Activated T-cell treated with anti-CD3 and anti-CD28 coated beads, Interleukin-2, amount 50 U/mL, for 48 hours (primary cell): ENCODE results near the gene DYNC1I1.
"Not testable (repeated sequence)": the region's sequence is repeated elsewhere in the genome, so short reads cannot be mapped to it uniquely, and the experiment has no call there.

Experiments used
- DNase-seq, 2 experiments: peaks; one replicate each; pipeline ENCODE4 v3.0.0-alpha.2; 2020

DYNC1I1 gene

DNA sequence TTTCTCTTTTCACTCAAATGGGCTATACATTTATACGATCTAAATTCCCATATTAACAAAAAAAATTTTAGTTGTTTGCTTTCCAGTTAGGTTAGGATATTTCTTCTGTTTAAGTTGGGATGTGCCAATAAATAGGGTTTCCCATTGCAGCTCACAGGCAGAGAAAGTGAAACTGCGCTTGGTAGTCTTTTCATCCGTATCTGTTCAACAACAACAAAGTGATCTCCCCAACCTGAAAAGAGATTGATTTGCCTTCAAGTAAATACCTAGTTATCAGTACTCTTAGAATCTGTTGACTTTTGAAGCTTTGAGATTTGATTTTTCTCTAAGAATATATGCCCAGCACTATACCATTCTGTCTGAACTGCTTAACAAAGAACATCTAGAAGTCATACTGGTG is 143.4 kb downstream of the DYNC1I1 start:
- no peak for DNase-seq

- peak; percentile 83 for DNase-seq
Observed at GRCh38 chr7:95916573-95917297, 144.4 kb downstream of the DYNC1I1 start.

- DNase-seq: no peak
Observed at GRCh38 chr7:95917634-95918033, 145.3 kb downstream of the DYNC1I1 start.

DNA sequence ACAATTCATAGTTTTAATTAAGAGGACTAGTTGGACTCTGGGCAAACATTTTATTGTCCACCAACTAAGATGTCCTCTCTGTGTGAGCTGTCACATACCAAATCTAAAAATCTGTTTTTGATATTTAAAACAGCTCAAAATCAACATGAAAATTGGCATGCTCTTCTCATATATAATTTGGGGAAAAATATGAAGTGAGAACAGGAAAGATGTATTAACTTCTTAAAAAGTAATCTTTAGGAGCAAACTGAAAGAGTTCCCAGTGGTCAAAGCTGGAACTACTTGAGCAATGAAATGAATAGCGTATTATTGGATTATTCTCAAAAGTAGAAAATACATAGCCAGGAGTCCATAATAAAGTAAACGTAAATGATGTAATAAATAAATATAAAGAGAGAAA is 147.2 kb downstream of the DYNC1I1 start:
- no peak for DNase-seq

- DNase-seq: no peak
Observed at GRCh38 chr7:95921543-95921942, 149.2 kb downstream of the DYNC1I1 start.

GRCh38 chr7:95922191-95922590 is 149.8 kb downstream of the DYNC1I1 start:
- DNase-seq: no peak

DNA sequence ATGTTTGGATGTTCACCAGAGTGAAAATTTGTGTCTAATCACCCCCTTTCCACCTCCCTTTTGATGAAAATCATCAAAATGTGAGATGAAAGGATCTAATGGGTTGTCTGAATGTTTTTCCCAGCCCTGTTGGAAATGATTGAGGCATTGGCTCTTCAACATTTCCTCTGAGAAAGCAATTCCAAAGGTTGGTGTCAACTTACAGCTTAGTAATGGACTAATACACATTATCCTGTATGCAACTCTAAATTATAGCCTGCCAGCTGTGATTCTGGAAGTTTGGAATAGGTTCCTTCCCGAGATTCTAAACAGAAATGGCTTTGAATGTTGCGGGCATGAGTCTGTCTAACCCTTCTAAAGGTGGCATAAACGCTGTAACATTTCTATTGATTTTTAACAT is 152.9 kb downstream of the DYNC1I1 start:
- DNase-seq: no peak

- DNase-seq: no peak
Observed at GRCh38 chr7:95925971-95926370, 153.6 kb downstream of the DYNC1I1 start.

DNA sequence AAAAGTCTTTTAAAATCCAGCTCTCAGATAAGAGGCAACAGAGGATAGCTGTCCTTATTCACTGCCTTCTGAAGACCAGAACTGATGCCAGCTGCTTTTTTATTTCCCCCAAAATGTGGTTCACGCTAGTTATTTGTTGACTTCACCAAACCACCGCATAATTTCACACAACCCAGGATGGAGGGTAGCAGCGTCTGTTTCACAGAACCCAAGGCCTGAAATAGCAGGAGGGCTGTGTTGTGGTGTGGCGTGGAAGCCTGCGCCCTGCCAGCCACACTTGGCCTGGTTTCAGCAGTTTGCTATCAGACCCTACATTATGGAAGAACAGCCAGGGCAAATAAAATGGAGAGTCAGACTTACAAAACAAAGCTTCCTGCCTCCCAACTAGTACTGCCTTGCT is 155.4 kb downstream of the DYNC1I1 start:
- no peak for DNase-seq

DNA sequence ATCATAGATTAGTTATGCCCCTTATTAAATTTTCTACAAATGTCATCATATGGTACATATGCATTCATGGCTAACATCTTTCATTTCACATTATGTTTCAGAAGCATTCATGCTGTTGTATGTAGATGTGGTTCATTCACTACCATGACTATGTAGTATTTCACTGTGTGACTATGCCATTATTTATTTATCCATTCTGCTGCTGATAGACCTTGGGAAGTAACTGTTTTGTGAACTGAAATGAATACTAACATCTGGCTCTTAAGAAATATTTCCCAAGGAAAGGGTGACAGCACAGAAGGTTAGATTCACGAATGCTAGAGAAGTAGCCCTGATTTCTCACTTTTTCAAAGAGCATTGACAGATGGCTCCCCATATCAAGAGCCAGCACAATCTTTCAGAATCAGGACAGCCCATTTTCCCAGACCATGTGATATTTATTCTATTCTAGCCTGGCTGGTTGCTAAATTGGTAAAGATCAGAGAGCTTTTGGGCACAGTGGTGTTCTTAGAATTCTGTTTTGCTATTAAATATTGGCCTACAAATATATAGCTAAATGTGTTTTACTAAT is 157.4 kb downstream of the DYNC1I1 start:
- no peak for DNase-seq

DNA sequence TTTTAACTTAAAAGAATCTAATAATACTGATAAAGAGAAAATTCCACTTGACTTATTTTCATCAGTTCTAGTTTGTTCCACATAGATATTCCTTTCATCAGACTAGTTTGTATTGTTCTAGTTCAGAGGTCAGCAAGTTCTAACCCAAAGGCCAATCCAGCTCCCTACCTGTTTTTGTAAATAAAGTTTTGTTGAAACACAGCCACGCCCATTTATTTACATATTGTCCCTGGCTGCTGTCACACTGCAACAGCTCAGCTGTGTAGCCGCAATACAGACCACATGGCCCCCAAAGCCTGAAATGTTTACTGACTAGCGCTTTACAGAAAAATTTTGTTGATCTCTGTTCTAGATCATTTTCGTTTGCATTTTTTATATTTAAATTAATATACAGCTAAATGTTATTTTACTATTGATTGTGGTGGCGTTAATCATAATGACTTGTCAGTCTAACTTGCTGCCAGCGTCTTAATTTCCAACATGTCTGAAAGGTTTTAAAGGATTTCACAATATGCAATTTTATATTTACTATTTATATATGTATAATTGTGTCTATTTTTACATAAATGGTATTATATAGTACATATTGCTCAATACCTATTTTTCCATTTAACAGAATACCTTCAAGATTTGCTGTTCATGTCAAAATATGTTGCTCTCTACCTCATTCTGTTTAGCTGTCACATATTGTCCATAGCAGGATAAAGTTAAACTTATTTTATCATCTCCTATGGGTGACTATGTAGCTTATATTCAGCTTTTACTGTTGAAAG is 159.3 kb downstream of the DYNC1I1 start:
- no peak for DNase-seq

DNA sequence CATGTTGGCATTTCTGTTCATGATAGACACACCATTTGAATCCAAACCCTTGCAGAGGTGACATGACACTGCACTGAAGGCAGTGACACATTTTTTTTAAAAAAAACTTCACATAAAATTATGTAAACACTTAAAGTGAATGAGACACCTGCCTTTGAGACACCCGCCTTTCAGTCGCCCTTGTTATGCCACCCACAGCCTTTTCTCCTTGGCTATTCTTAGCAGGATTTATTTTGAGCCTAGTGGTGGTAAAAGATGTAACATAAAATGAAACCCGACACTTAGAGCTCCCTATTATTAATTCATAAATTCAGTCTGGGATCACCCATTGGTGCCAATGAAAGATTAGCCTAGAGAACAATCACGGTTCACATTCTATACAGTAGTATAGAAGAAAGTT is 161.3 kb downstream of the DYNC1I1 start:
- no peak for DNase-seq

- DNase-seq: not testable (repeated sequence)
Observed at GRCh38 chr7:95944867-95945266, 172.5 kb downstream of the DYNC1I1 start.

DNA sequence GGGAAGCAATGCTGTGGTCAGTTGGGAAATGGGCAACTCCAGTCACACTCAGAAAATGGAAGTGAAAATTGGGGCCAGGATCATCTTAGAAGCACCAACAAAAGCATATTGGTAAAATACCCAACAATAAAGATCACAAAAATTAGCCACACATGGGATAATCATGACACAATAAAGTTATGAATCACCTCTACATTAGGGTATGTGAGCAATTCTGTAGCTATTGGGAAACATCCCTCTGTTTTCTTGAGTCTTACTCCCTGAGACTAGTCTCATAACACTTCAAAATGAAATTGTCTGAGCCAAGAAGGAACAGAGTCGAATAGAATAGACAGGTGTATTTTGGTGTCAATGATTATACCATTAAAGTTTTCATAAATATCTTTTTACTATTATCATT is 178.3 kb downstream of the DYNC1I1 start:
- no peak for DNase-seq

DNA sequence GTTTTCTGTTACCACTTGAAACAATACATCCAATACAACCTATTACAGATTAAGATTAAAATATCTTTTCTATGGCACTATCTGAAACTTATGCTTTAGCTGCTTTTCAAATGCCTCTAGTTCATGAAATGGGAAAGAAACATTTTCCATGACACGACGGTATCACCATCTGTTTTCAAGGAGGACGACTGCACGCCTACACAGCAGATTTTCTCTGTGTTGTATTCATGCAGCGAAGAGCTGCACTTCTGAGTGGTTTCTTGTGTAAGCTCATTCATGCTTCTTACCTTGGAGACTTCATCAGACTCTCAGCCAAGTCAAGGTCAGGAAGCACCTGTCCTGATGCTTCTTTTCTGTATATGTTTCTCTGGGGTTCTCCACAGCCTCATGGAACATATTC is 179.2 kb downstream of the DYNC1I1 start:
- no peak for DNase-seq

DNA sequence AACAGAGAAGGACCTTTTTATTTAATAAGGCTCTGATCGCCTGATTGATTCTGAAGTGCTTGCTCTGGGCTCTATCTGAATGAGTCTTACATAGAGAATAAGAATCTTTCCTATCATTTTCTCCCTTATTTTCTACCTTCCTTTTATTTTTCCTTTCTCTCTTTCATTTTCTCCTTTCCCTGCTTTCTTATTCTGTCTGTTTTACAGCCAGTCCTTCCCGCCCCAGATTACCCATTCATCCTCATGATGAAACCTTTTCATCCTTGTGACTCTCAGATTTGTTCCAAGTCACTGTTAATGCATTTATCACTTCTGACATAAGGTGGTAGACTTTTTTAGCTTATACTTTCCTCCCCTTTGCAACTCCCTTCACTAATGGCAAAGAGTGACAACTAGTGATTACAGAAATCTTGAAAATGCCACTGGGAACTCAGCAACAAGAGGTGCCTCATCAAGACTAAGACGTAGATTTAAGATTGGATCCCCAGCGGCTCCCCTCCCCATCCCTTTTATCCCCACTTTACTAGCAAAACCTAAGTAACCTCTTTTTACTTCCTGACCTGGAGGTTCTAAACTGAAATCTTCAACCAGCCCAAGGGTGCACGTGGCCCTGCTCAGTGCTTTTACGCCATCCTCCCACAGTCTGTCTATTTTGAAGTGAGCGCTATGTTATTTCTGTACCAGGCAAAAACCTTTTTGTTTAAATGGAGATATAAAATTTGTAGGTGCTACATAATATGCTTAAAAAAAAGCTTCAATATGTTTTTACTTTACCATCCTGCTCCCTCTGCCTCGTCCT is 179.8 kb downstream of the DYNC1I1 start:
- DNase-seq: no peak

- no peak for DNase-seq
Observed at GRCh38 chr7:95952851-95953250, 180.5 kb downstream of the DYNC1I1 start.

DNA sequence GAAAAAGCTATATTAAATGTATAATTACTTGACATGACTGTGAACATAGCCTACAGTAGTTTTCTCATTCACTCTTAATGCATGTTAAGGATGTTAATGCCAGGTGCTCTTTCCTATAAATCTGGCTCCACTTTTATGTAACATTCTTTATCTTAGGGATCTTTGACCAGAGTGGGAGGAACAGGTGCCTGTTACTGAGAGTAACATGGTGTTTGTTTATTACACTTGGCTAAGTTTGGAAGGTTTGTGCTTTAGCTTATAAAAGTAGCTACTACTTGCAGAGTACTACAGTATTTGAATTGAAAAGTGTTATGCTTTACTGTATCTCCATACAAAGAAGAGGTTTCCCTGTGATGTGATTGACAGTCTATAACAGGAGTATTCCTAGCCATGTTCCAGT is 183.4 kb downstream of the DYNC1I1 start:
- no peak for DNase-seq

- no peak for DNase-seq
Observed at GRCh38 chr7:95957510-95957909, 185.2 kb downstream of the DYNC1I1 start.

- no peak for DNase-seq
Observed at GRCh38 chr7:95960706-95961244, 188.4 kb downstream of the DYNC1I1 start.

DNA sequence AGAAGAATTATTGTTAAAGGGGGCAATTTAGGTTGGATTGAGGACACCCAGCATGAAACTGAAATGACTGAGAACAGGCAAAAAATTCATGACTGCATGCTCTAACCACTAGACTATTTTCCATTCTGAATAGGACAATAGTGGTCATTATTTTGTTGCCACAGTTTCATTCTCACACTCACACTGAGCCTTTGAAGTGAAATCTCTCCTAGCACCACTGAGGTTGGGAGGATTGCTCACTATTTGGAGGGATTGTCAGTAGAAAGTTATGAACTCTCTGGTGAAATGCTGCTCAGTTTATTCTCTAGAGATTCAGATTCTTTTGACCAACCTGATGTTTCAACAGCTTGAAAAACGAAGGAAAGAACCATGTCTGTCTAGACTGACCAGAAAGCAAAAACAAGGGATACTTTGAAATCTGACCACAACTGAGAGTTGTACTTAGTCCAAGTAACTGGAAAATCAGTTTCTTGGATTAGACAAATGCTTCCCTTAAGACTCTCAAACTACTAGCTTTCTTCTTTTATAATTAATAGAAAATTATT is 191.2 kb downstream of the DYNC1I1 start:
- DNase-seq: no peak

GRCh38 chr7:95971716-95972115 is 199.4 kb downstream of the DYNC1I1 start:
- no peak for DNase-seq

DNA sequence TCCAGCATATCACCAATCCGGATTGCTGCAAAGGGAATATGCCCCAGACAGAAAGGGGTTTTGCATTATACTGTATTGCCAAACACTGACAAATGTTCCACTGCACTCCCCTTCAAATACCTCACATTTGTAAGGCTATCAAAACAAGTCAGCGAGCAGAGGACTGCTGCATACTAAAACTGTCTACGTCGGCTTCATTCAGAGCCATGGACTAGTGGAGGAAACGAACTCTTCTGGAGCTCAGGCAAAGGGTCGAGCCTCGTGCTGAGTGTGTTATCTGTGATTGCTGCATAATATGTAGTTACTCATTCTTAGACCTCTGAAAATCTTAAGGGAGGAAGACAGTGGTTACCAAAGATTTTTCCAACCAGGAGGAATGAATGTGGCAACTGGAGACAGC is 200.2 kb downstream of the DYNC1I1 start:
- no peak for DNase-seq
